Neutrophil (primary cell): Measurements from ENCODE around the gene FHAD1.

Source experiments
- H3K27ac ChIP-seq: fragments of 200-600 bp; sonication (generic); 2 replicates; pipeline ENCODE4 v1.5.1; 2016; ENCODE audit warnings: mild to moderate bottlenecking, moderate library complexity
- H3K27me3 ChIP-seq: fragments of 200-600 bp; sonication (generic); 2 replicates; pipeline ENCODE4 v1.6.0; 2016; ENCODE audit warnings: mild to moderate bottlenecking
- H3K36me3 ChIP-seq: fragments of 200-600 bp; sonication (generic); 2 replicates; pipeline ENCODE4 v1.5.1; 2017
- H3K4me1 ChIP-seq, 2 experiments: fragments of 200-600 bp in 1 of 2; sonication (generic) in 1 of 2; 1 replicate in 1 of 2; 2 replicates in 1 of 2; pipeline versions ENCODE4 v1.5.1 to v1.6.1; 2013 to 2016; ENCODE audit warnings: low read depth in 1 of 2, low read length in 1 of 2, mild to moderate bottlenecking in 1 of 2, moderate library complexity in 1 of 2; ENCODE audit not compliant: control insufficient read depth in 1 of 2, insufficient read depth in 1 of 2
- H3K4me3 ChIP-seq, 2 experiments: fragments of 200-600 bp in 1 of 2; sonication (generic) in 1 of 2; 1 replicate in 1 of 2; 2 replicates in 1 of 2; pipeline ENCODE4 v1.5.1; 2013 to 2016; ENCODE audit warnings: low read depth in 1 of 2, low read length in 1 of 2, mild to moderate bottlenecking in 1 of 2, moderate library complexity in 1 of 2
- H3K9me3 ChIP-seq: fragments of 200-600 bp; sonication (generic); 2 replicates; pipeline ENCODE4 v1.5.1; 2016
- TF ChIP-seq, protein P1 (sequence below): fragments of 200-600 bp; sonication (generic); IDR thresholded peaks from 2 replicates; pipeline ENCODE4 v1.5.1; 2016; ENCODE audit warnings: antibody characterized with exemption

The FHAD1 gene

GRCh38 chr1:15358565-15359133, 111.6 kb downstream of the FHAD1 start:
- Histone ChIP-seq H3K27ac (no peak overlapping the region), H3K4me1 (no peaks in the 10 kb centered on the region), H3K36me3 (no peaks in the 10 kb centered on the region), H3K4me3 (no peak overlapping the region), H3K27me3 (no peaks in the 10 kb centered on the region), H3K9me3 (no peaks in the 10 kb centered on the region)
- TF ChIP-seq, protein P1, sequence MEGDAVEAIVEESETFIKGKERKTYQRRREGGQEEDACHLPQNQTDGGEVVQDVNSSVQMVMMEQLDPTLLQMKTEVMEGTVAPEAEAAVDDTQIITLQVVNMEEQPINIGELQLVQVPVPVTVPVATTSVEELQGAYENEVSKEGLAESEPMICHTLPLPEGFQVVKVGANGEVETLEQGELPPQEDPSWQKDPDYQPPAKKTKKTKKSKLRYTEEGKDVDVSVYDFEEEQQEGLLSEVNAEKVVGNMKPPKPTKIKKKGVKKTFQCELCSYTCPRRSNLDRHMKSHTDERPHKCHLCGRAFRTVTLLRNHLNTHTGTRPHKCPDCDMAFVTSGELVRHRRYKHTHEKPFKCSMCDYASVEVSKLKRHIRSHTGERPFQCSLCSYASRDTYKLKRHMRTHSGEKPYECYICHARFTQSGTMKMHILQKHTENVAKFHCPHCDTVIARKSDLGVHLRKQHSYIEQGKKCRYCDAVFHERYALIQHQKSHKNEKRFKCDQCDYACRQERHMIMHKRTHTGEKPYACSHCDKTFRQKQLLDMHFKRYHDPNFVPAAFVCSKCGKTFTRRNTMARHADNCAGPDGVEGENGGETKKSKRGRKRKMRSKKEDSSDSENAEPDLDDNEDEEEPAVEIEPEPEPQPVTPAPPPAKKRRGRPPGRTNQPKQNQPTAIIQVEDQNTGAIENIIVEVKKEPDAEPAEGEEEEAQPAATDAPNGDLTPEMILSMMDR = no peak

- H3K27ac ChIP-seq = no peak overlapping the region
- TF ChIP-seq, protein P1 = no peak
- H3K9me3 ChIP-seq = no peaks in the 10 kb centered on the region
- H3K4me1 ChIP-seq = no peaks in the 10 kb centered on the region
- H3K36me3 ChIP-seq = no peaks in the 10 kb centered on the region
- no peak overlapping the region for H3K4me3 ChIP-seq
- peaks cover 6% of the 10 kb centered on the region for H3K27me3 ChIP-seq
Observed at GRCh38 chr1:15360700-15361099, 113.7 kb downstream of the FHAD1 start.

GRCh38 chr1:15362096-15362736, 115.2 kb downstream of the FHAD1 start:
- Histone ChIP-seq H3K27me3 (peaks cover 7% of the 10 kb centered on the region), H3K4me1 (no peaks in the 10 kb centered on the region), H3K36me3 (no peaks in the 10 kb centered on the region), H3K9me3 (no peaks in the 10 kb centered on the region), H3K27ac (no peak overlapping the region), H3K4me3 (no peak overlapping the region)
- TF ChIP-seq, protein P1 = no peak

GRCh38 chr1:15362737-15363128, 115.7 kb downstream of the FHAD1 start:
- peaks cover 7% of the 10 kb centered on the region for H3K27me3 ChIP-seq
- H3K36me3 ChIP-seq = no peaks in the 10 kb centered on the region
- H3K4me3 ChIP-seq = no peak overlapping the region
- no peaks in the 10 kb centered on the region for H3K9me3 ChIP-seq
- TF ChIP-seq, protein P1 = no peak
- no peaks in the 10 kb centered on the region for H3K4me1 ChIP-seq
- H3K27ac ChIP-seq = no peak overlapping the region

- Histone ChIP-seq H3K4me3 (no peak overlapping the region), H3K36me3 (no peaks in the 10 kb centered on the region), H3K27ac (no peak overlapping the region), H3K9me3 (no peaks in the 10 kb centered on the region), H3K27me3 (peaks cover 7% of the 10 kb centered on the region), H3K4me1 (no peaks in the 10 kb centered on the region)
- TF ChIP-seq, protein P1 = no peak
Observed at GRCh38 chr1:15364740-15365139, 117.7 kb downstream of the FHAD1 start.
